GM12875 (cell line): ENCODE measurements around the gene FOXJ3.

Source experiments
- H3K4me3 ChIP-seq: one replicate; pipeline ENCODE4 v1.5.1; 2011; ENCODE audit warnings: low read depth, low read length, control low read depth
- CTCF ChIP-seq: IDR thresholded peaks from 2 replicates; pipeline ENCODE4 v1.5.1; 2011; ENCODE audit warnings: low read depth, mild to moderate bottlenecking, control low read depth, inconsistent platforms, low read length, moderate library complexity, borderline replicate concordance; ENCODE audit not compliant: insufficient read depth

Gene FOXJ3

GRCh38 chr1:42153624-42154023 is 181.4 kb downstream of the FOXJ3 start:
- no peak overlapping the region for H3K4me3 ChIP-seq
- no peak for TF ChIP-seq CTCF

- no peak within 1 kb of the TSS for H3K4me3 ChIP-seq
- no peak for TF ChIP-seq CTCF
These were observed 182.0 kb downstream of the FOXJ3 start, which contains the start of gene GUCA2B for GRCh38 chr1:42152907-42153600. GUCA2B (plus strand) TSS chr1:42153410; CDS start chr1:42153451, 41 bp downstream.

GRCh38 chr1:42152119-42152518 is 182.9 kb downstream of the FOXJ3 start:
- H3K4me3 ChIP-seq = no peak overlapping the region
- TF ChIP-seq CTCF = no peak

GRCh38 chr1:42150651-42151050 is 184.4 kb downstream of the FOXJ3 start:
- TF ChIP-seq CTCF = no peak

GRCh38 chr1:42148166-42148565 is 186.9 kb downstream of the FOXJ3 start:
- TF ChIP-seq CTCF = no peak
- no peak overlapping the region for H3K4me3 ChIP-seq

More at GRCh38 chr1:42150651-42151050, 184.4 kb downstream of the FOXJ3 start:
- H3K4me3 ChIP-seq = no peak overlapping the region

GRCh38 chr1:42146626-42147320 is 188.3 kb downstream of the FOXJ3 start:
- TF ChIP-seq CTCF = peak; percentile 90

More at GRCh38 chr1:42146626-42147320, 188.3 kb downstream of the FOXJ3 start:
- no peak overlapping the region for H3K4me3 ChIP-seq
